PFSK-1 (cell line): ENCODE data around the gene NFKBIA.

Experiments
- FOXP2 ChIP-seq: optimal IDR thresholded peaks from 2 replicates; pipeline ENCODE3; 2011; ENCODE audit warnings: borderline replicate concordance, control low read depth, inconsistent platforms; ENCODE audit not compliant: insufficient read depth; ENCODE audit errors: extremely low read length, extremely low read depth
- TAF1 ChIP-seq: IDR thresholded peaks from 2 replicates; pipeline ENCODE4 v1.6.1; 2012; ENCODE audit warnings: low read length, control low read depth, borderline replicate concordance; ENCODE audit not compliant: insufficient read depth

DNA sequence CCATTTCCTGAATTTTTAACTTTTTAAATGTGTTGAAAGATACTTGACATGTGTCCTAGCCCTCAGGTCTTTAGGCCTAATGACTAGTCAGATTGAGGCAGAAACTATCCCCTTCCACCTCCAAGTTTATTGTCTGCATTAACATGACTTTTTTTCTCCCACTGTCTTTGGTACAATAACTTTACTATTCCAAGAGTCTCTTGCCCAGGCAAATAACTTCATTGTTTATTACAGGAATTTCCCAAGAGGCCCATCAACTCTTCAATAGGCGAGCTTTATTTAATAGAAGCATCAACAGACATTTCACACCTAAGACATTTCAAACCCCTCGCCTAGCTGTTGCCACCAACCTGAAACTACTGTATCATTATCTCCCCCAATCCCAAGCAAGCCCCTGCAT is 10.7 kb downstream of the NFKBIA start:
- TF ChIP-seq TAF1 (no peak), FOXP2 (no peak)
